NOMO-1 (cell line): Measurements from ENCODE around the gene RAMP2.

Experiments used
- DNase-seq, 2 experiments: peaks; one replicate each; lab custom pipeline; 2025; ENCODE audit not compliant: unreplicated experiment in 2 of 2; lab: John Stamatoyannopoulos, UW

RAMP2 gene

DNA sequence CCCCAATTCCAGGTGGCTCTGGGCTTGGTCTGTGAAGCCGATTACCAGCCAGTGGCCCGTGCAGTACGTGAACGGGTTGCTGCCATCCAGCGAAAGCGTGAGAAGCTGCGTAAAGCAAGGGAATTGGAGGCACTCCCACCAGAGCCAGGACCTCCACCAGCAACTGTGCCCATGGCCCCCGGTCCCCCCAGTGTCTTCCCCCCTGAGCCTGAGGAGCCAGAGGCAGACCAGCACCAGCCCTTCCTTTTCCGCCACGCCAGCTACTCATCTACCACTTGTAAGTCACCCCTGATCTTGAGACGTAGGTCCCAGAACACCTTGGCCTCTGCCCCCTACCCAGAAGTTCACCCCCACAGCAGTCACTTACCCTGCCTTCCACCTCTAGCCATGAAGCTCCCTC is 26.2 kb downstream of the RAMP2 start:
- no peak for DNase-seq

DNA sequence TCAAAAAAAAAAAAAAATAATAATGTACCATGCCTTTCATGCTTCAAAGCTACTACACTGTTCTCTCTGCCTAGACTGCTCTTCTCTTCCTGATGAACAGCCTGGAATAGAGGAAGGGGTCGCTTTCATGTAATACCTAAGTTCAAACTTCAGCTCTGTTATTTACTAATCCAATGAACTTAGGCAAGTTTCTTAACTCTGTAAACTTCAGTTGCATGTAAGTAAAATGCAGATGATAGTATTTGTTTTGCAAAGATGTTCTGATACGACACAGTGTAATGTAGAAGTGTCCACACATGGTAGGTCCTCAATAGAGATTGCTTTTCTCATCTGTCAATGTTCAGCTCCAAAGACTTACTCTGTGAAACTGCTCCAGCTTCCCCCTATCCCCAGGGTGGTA is 30.9 kb downstream of the RAMP2 start:
- no peak for DNase-seq

DNA sequence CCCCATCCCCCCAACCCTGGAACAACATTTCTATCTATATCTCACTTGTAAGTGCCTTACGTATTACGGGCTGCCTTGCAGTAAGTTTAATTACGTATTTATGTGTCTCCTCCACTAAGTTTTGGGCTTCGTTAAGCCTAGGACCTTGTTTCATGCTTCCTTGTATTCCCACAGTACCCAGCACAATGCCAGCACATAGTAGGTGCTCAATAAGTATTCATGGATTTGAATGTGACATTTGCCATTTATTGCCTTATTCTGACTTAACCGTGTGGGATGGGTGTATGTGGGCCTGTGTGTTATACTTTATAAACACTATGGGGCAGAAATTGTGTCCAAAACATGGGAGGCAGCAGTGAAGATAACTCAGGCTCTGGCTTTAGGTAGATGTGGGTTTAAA is 31.5 kb downstream of the RAMP2 start:
- no peak for DNase-seq

DNA sequence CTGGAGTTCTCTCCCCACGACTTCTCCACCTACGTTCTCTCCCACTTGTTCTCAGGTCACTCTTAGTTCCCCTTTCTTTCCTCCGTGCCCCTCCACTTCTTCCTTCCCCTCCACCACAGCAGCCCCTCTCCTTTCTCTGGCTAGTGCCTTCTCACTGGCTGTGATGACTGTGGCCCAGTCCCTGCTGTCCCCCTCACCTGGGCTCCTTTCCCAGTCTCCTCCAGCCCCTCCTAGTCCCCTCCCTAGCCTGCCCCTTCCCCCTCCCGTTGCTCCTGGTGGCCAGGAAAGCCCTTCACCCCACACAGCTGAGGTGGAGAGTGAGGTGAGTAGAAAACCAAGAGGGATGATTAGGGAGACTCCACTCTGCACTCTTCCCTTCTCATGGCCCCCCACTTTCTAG is 34.0 kb downstream of the RAMP2 start:
- DNase-seq = no peak

DNA sequence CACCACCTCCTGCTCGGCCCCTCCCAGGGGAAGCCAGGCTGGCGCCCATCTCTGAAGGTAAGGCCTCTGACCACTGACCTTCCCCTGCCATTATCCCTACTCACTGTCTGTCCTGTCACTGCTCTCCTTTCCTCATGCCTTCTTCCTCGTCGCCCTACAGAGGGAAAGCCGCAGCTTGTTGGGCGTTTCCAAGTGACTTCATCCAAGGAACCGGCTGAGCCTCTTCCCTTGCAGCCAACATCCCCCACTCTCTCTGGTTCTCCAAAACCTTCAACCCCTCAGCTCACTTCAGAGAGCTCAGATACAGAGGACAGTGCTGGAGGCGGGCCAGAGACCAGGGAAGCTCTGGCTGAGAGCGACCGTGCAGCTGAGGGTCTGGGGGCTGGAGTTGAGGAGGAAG is 34.4 kb downstream of the RAMP2 start:
- no peak for DNase-seq

DNA sequence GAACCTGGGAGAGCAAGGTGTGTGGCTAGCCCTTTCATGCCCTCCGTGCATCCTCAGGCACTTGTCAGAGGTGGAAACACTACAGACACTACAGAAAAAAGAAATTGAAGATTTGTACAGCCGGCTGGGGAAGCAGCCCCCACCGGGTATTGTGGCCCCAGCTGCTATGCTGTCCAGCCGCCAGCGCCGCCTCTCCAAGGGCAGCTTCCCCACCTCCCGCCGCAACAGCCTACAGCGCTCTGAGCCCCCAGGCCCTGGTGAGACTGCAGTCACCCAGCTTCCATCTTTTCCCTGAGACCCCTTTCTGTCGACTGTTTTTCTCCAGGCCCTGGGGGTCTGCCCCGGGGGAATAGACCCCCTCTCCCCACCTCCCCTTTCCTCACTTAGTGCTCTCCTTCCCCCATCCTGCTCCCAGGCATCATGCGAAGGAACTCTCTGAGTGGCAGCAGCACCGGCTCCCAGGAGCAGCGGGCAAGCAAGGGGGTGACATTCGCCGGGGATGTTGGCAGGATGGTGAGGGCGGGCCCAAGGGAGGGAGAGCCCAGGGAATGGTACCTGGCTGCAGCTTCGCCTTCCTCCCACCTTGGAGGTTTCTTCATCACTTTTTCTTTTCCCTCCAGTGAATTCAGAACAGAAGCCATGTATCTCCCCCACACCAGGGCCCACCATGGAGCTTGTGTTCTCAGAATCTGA is 35.2 kb downstream of the RAMP2 start:
- no peak for DNase-seq

DNA sequence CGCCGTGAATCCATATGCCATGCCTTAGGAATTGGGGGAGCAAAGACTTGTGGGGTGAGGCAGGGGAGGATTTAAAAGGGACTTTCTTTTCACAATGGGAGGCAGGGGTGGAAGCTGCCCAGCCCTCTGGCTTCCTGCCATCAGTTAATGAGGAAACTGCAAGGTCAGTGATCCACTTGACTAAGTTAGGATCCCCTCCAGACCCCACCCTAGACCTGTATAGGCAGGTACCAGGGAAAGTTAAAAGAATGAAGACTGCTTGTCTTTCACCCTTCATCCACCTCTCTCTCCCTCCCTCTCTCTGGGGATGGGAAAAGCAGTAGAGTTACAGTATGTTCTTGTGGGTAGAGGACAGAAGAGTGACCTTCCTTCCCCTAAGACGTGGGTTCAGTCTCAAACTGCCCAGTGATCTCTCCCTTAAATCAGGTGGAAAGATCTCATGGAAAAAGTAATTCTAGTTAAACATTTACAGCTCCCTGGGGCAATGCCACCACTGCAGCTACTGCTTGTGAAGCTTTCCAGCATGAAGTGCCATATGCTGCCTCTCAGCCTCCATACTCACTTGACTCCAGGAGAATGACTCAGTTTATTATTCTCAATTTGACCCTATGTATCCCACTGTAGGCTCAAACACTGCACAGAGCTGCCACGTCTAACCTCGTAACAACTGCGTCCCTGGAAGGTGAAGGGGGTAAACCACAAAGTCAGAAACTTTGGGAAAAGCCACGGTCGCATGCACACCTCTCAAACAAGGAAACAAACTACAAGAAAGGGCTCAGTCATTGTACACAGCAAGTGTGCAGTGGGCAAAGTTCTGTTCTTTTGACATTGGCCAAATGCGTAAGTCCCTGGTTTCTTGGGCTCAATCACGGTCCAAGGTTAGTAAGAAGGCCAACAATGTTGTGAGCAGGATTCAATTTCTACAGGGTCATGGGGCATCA is 36.3 kb downstream of the RAMP2 start:
- DNase-seq = no peak

DNA sequence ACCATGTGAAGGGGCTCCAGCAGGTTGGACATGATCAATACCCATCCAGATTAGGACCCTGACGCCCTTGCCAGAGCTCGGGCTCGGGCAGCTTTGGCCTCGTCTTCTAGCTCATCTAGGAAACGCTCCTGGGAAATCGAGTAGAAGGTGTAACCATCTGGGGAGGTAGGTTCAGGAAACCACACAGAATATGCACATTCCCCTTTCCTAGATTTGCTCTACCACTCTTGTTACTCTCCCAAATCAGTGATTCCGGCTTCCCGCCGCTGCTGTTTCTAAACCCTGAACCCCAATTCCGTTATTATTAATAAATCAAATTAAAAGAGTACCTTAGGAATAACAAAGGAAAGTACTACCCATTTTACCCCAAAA is 37.0 kb downstream of the RAMP2 start:
- no peak for DNase-seq

DNA sequence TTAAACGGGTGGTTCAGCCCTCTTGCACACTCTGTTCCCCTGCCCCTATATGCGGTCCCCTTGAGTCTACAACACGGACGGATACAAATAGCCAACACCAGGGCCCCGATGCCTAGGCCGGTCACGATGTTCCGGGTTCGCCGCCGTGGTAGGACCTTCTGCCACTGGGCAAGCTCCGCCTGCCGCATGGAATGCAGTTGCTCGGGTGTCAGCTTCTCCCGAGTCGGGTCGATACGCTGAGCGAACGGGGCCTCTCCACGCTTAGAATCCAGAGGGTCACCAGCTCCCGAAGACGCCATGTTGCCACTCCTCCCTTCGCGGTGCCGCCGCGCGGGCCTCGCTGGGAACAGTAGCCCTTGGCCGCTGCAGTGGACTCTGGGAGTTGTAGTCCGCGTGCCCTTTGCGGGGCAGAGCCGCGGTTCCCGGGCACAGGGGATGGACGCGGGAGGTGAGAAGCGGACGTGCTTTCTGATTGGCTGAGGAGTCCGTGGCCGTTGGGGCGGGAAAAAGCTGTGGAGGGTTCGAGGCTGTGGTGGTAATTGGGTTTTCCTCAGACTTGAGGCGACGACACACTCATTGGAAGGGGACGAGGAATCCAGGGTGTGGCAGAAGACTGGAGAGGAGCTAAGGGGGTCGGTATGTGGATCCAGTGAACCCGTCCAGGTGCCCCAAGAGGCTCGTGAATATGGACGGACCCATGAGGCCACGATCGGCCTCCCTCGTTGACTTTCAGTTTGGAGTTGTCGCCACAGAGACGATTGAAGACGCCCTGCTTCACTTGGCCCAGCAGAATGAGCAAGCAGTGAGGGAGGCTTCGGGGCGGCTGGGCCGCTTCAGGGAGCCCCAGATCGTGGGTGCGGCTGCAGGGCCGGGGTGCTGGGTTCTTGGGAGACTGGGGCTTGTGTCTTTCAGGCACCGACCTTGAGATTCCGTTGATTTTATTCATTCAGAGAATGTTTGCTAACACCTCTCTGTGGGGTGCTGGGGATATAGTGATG is 37.7 kb downstream of the RAMP2 start, which contains the start of the genes CNTD1 and COA3:
Gene CNTD1, plus strand, starts transcription at position 479 of the 998 bp plus-strand sequence. Its CDS starts 207 bp downstream, at position 686.
Gene COA3, minus strand, starts transcription at position 322 of the 998 bp plus-strand sequence. Its CDS starts 23 bp downstream, at position 299.
- peak; percentile 78 to 85 for DNase-seq

DNA sequence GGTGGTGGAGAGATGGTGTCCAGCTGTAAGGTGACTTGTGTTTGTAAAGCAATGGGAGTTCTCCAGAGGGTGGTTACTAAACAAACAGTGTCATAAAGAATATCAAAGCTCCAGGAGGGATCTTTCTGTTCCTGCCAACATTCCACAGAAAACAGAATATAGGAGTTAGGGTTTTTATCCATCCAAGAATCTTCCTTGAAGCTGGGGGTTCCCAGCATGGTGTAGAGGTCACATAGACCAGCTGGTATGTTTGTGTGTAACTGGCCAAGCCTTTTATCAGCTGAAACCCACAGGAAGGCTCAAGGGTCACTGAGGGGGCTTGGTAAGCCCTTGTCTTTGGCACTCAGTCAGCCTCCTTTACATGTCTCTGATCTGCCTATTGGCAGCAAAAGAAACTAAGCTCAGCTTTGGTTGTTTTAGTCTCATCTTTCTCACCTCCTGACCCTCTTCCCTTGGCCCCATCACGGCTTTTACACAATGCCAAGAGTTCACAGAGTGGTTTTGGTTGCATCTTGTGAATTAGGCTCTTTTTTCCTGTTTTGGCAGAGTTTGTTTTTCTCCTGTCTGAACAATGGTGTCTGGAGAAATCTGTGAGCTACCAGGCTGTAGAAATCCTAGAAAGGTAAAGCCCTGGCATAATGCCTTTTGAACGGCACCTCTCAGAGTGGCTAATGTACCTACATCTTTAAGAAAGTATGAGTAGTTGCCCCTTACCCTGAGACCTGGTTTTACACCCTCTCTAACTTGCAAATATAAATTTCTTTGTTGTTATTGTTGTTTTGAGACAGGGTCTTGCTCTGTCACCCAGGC is 42.3 kb downstream of the RAMP2 start:
- DNase-seq = no peak

DNA sequence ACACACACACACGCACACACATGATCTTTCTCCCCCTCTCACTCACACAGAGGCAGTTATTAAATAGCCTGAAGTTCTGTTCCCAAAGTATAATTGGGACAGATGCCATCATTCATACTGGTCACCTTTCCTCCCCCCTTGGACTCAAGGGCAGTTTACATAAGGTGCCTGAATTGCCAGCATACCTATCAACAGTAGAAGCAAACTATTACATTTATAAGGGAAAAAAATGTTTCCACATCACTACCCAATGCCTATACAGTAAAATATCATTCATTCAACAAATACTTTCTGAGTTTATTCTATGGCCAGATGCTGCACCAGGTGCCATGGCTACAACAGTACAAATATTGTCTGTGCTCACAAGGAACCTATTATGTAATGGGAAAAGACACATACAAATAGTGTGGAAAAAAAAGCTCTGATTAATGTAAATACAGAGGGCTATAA is 43.9 kb downstream of the RAMP2 start:
- no peak for DNase-seq

DNA sequence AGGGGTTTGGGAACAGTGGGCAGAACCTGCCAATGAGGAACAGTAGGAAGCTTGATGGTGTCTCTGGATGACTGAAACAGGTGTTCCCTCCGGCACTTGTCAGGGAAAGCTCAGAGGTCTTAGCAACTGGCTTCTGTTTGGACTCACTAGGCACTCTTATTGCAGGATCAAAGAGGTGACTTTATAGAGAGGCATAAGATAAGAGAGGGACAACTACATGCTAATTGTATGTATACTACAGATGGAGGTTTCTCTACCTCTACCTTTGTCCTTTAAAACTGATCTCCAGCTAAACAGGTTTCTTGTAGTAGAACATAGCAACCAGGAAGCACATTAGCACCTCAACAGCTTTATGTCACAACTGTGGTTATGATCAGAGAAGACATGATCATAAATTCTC is 45.2 kb downstream of the RAMP2 start:
- no peak for DNase-seq

DNA sequence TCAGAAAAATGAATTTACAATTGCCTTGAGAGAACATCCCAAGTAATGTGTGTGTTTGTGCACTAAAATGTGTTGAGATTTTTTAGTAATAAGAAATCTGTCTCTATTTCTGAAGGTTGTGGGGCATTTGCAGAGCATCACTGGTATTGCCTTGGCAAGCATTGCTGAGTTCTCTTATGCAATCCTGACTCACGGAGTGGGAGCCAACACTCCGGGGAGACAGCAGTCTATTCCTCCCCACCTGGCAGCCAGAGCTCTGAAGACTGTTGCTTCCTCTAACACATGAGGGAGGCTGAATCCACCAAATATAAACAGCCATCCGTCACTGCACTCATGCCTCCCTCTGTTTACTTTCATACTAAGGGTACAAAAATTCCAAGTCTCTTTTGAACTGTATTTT is 48.2 kb downstream of the RAMP2 start:
- no peak for DNase-seq
